Measurements from ENCODE around the gene SLC39A5.
A peak's percentile ranks its signal among the peaks of the same experiment; 100 is the strongest.
"Not testable (repeated sequence)": the region's sequence is repeated elsewhere in the genome, so short reads cannot be mapped to it uniquely, and the experiment has no call there.

SLC39A5 gene
- total RNA-seq: 0.22 to 0.58 (median 0.42) reads per million in 3 experiments

- DNase-seq: no peak
Measured at GRCh38 chr12:56229916-56230431, at the start of gene SLC39A5. TSS of gene SLC39A5 (plus strand) at chr12:56230051. CDS start at chr12:56231275, 1,224 bp downstream.

- DNase-seq: no peak
Measured at GRCh38 chr12:56186957-56187356, 42.9 kb upstream of the SLC39A5 start.

GRCh38 chr12:56188131-56188777 is 41.6 kb upstream of the SLC39A5 start:
- DNase-seq: peak; percentile 5

- peak; percentile 14 for DNase-seq
Measured at GRCh38 chr12:56188778-56189098, 41.1 kb upstream of the SLC39A5 start.

- peak; percentile 85 for DNase-seq
Measured at GRCh38 chr12:56189099-56189917, 40.5 kb upstream of the SLC39A5 start, which contains the start of gene SMARCC2. TSS of gene SMARCC2 (minus strand) at chr12:56189483. CDS start at chr12:56189461, 22 bp downstream.

- peak; percentile 68 for DNase-seq
Measured at GRCh38 chr12:56189918-56190694, 39.7 kb upstream of the SLC39A5 start.

GRCh38 chr12:56190695-56191155 is 39.1 kb upstream of the SLC39A5 start:
- DNase-seq: no peak

- DNase-seq: no peak
Measured at GRCh38 chr12:56192582-56192981, 37.3 kb upstream of the SLC39A5 start.

GRCh38 chr12:56193025-56193578 is 36.7 kb upstream of the SLC39A5 start:
- peak; percentile 71 for DNase-seq

GRCh38 chr12:56196818-56197550 is 32.9 kb upstream of the SLC39A5 start:
- not testable (repeated sequence) for DNase-seq

GRCh38 chr12:56197921-56198635 is 31.8 kb upstream of the SLC39A5 start:
- DNase-seq: no peak

GRCh38 chr12:56198836-56199235 is 31.0 kb upstream of the SLC39A5 start:
- no peak for DNase-seq

- DNase-seq: no peak
Measured at GRCh38 chr12:56202366-56202765, 27.5 kb upstream of the SLC39A5 start.

GRCh38 chr12:56202838-56203237 is 27.0 kb upstream of the SLC39A5 start:
- no peak for DNase-seq

- DNase-seq: no peak
Measured at GRCh38 chr12:56204275-56204674, 25.6 kb upstream of the SLC39A5 start.

GRCh38 chr12:56205445-56205844 is 24.4 kb upstream of the SLC39A5 start:
- DNase-seq: no peak

- no peak for DNase-seq
Measured at GRCh38 chr12:56206452-56207166, 23.2 kb upstream of the SLC39A5 start.

- DNase-seq: no peak
Measured at GRCh38 chr12:56208006-56208405, 21.8 kb upstream of the SLC39A5 start.

GRCh38 chr12:56212361-56212760 is 17.5 kb upstream of the SLC39A5 start:
- DNase-seq: no peak

GRCh38 chr12:56213878-56214277 is 16.0 kb upstream of the SLC39A5 start:
- DNase-seq: no peak

GRCh38 chr12:56216461-56216860 is 13.4 kb upstream of the SLC39A5 start:
- DNase-seq: no peak
